SK-N-SH (cell line): Measurements from ENCODE around the gene RIN2. TPM values are rescaled to one million over a fixed set of nuclear protein-coding genes. Genes with fewer than 3 reads are reported as not detected.

ENCODE experiments used
- CTCF ChIA-PET: fragments of 300-600, 350-600 bp; formaldehyde crosslinking; extraction: SDS; loops from one replicate; lab custom pipeline; 2021; lab: Yijun Ruan, JAX
- POLR2A ChIA-PET: fragments of 350-600 bp; sonication (Branson Sonifier 250); formaldehyde crosslinking; extraction: SDS; loops from one replicate; lab custom pipeline; 2020; ENCODE audit warnings: antibody characterized with exemption, inconsistent platforms; lab: Yijun Ruan, JAX
- DNase-seq: peaks from one replicate; pipeline ENCODE4 v3.0.0; 2012
- H2AFZ ChIP-seq: fragments of 200-600 bp; sonication (generic); 2 replicates; pipeline ENCODE4 v1.8.1; 2016; ENCODE audit warnings: antibody characterized with exemption, mild to moderate bottlenecking, low read depth
- H3F3A ChIP-seq: fragments of 200-600 bp; sonication (generic); replicated peaks from 2 replicates; pipeline ENCODE3; 2016; ENCODE audit warnings: antibody characterized with exemption, mild to moderate bottlenecking; ENCODE audit not compliant: insufficient read depth
- H3K27ac ChIP-seq, 2 experiments: fragments of 200-500 bp in 1 of 2; fragments of 200-600 bp in 1 of 2; sonication (Bioruptor generic) in 1 of 2; sonication (generic), shearing (Covaris generic) in 1 of 2; 2 replicates each; pipeline versions ENCODE4 v1.5.1 to v1.6.1; 2014 to 2016; ENCODE audit warnings: low read depth in 2 of 2, inconsistent platforms in 1 of 2, low read length in 1 of 2, mild to moderate bottlenecking in 1 of 2, mixed read lengths in 1 of 2
- H3K27me3 ChIP-seq: fragments of 200-600 bp; sonication (generic), shearing (Covaris generic); 2 replicates; pipeline ENCODE4 v1.6.1; 2016; ENCODE audit warnings: mixed run types; ENCODE audit not compliant: insufficient read depth
- H3K36me3 ChIP-seq, 2 experiments: fragments of 200-500 bp in 1 of 2; fragments of 200-600 bp in 1 of 2; sonication (Bioruptor generic) in 1 of 2; sonication (generic) in 1 of 2; replicated peaks in 1 of 2; 2 replicates each; pipeline versions ENCODE3 to v1.5.1; 2014 to 2016; ENCODE audit warnings: low read length in 1 of 2, mild to moderate bottlenecking in 1 of 2; ENCODE audit not compliant: insufficient read depth in 2 of 2, control insufficient read depth in 1 of 2
- H3K4me1 ChIP-seq, 2 experiments: fragments of 200-500 bp in 1 of 2; fragments of 200-600 bp in 1 of 2; sonication (Bioruptor generic) in 1 of 2; sonication (generic), shearing (Covaris generic) in 1 of 2; 2 replicates each; pipeline versions ENCODE4 v1.5.1 to v1.6.1; 2014 to 2016; ENCODE audit warnings: low read depth in 1 of 2, low read length in 1 of 2, mixed run types in 1 of 2; ENCODE audit not compliant: insufficient read depth in 2 of 2, control insufficient read depth in 1 of 2
- H3K4me2 ChIP-seq: fragments of 200-600 bp; sonication (generic), shearing (Covaris generic); 2 replicates; pipeline ENCODE4 v1.6.1; 2017; ENCODE audit warnings: mixed run types
- H3K4me3 ChIP-seq, 2 experiments: fragments of 200-500 bp in 1 of 2; fragments of 200-600 bp in 1 of 2; sonication (Bioruptor generic) in 1 of 2; sonication (generic), shearing (Covaris generic) in 1 of 2; 2 replicates each; pipeline versions ENCODE4 v1.5.1 to v1.8.1; 2014 to 2016; ENCODE audit warnings: low read depth in 2 of 2, inconsistent platforms in 1 of 2, low read length in 1 of 2, mild to moderate bottlenecking in 1 of 2, mixed read lengths in 1 of 2, moderate library complexity in 1 of 2
- H3K79me2 ChIP-seq: fragments of 200-600 bp; sonication (generic); 2 replicates; pipeline ENCODE4 v1.8.1; 2017; ENCODE audit warnings: mild to moderate bottlenecking; ENCODE audit not compliant: insufficient read depth
- H3K9ac ChIP-seq: fragments of 200-600 bp; sonication (generic); 2 replicates; pipeline ENCODE4 v1.6.1; 2017; ENCODE audit warnings: mixed run types
- H3K9me2 ChIP-seq: fragments of 200-600 bp; sonication (generic); 2 replicates; pipeline ENCODE4 v1.6.1; 2017; ENCODE audit warnings: mixed run types
- H3K9me3 ChIP-seq: fragments of 200-600 bp; sonication (generic); 2 replicates; pipeline ENCODE4 v1.6.1; 2017; ENCODE audit warnings: mixed run types, mild to moderate bottlenecking, moderate library complexity
- H4K20me1 ChIP-seq: fragments of 200-600 bp; sonication (generic); 2 replicates; pipeline ENCODE4 v1.6.1; 2017; ENCODE audit warnings: mild to moderate bottlenecking, mixed run types; ENCODE audit not compliant: insufficient read depth
- CHD2 ChIP-seq: fragments of 150-350 bp; IDR thresholded peaks from 2 replicates; pipeline ENCODE4 v1.6.1; 2018; ENCODE audit warnings: low read length; ENCODE audit not compliant: partially characterized antibody
- ELF1 ChIP-seq: IDR thresholded peaks from 2 replicates; pipeline ENCODE4 v1.4.0; 2012
- FOXJ3 ChIP-seq: sonication (generic); formaldehyde crosslinking; IDR thresholded peaks from 2 replicates; pipeline ENCODE4 v1.5.1; 2020; ENCODE audit warnings: mild to moderate bottlenecking, missing genetic modification reagents
- FOXM1 ChIP-seq: IDR thresholded peaks from 2 replicates; pipeline ENCODE4 v1.4.0; 2012; ENCODE audit warnings: low read depth, mild to moderate bottlenecking
- GATA2 ChIP-seq: sonication (generic); formaldehyde crosslinking; IDR thresholded peaks from 2 replicates; pipeline ENCODE4 v1.5.0; 2020; ENCODE audit warnings: mild to moderate bottlenecking, missing genetic modification reagents
- JUND ChIP-seq: IDR thresholded peaks from 2 replicates; pipeline ENCODE4 v1.4.0; 2012
- MAX ChIP-seq: IDR thresholded peaks from 2 replicates; pipeline ENCODE4 v1.4.0; 2012; ENCODE audit warnings: low read depth
- NRF1 ChIP-seq: IDR thresholded peaks from 2 replicates; pipeline ENCODE4 v1.6.1; 2012; ENCODE audit warnings: low read depth, mild to moderate bottlenecking, low read length
- PBX3 ChIP-seq: IDR thresholded peaks from 2 replicates; pipeline ENCODE4; 2012
- RAD21 ChIP-seq: IDR thresholded peaks from 2 replicates; pipeline ENCODE4 v1.6.1; 2012; ENCODE audit warnings: mild to moderate bottlenecking, low read length
- RCOR1 ChIP-seq: fragments of 150-350 bp; IDR thresholded peaks from 2 replicates; pipeline ENCODE4 v1.6.1; 2017; ENCODE audit warnings: antibody characterized with exemption, low read length
- REST ChIP-seq: IDR thresholded peaks from 2 replicates; pipeline ENCODE4 v1.6.1; 2012; ENCODE audit warnings: mild to moderate bottlenecking, low read depth, low read length, moderate library complexity
- SIN3A ChIP-seq: IDR thresholded peaks from 2 replicates; pipeline ENCODE4 v1.6.1; 2012; ENCODE audit warnings: low read depth, mild to moderate bottlenecking, low read length, moderate library complexity, borderline replicate concordance
- TCF12 ChIP-seq: IDR thresholded peaks from 2 replicates; pipeline ENCODE4 v1.4.0; 2012
- WGBS: methylation state at CpG from one replicate; pipeline ENCODE4 v1.1.6; 2017; ENCODE audit warnings: low lambda C conversion rate; 5-methylcytosine and 5-hydroxymethylcytosine counted together
- polyA plus RNA-seq, 3 experiments: library from polyadenylated mRNA; depleted of rRNA; stranded (reverse); fragments of >200 nt; gene quantifications; 2 replicates each; pipeline ENCODE4 v1.2.3, GENCODE V29; 2012
- TF ChIP-seq, protein P1 (sequence below): IDR thresholded peaks from 2 replicates; pipeline ENCODE4 v1.4.0; 2012; ENCODE audit warnings: low read depth, borderline replicate concordance

RIN2 gene
- polyA plus RNA-seq, 1 of the 3 experiments (the other 2 are of a cell fraction) = 6.8 TPM

- TF ChIP-seq REST (no peak), RAD21 (no peak)
Observed at GRCh38 chr20:19761841-19762240, 3.8 kb downstream of the RIN2 start (continued).

DNA sequence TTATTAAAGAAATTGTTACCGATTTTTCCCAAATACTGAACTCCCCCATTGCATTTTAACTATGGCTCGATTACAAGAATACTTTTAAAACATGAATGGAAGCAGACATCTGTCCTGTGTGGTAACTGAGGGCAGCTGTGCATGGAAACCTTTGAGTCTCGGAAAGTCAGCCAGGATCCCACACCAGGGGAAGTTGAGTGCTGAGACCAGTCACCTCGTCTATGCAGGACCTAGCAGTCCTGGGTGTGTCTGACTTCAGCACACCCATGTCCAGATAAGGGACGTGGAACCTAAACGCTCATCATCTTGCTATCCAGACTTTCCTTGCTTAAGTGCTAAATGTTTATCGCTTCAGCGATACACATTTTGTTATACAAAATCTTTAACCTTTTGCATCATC is 6.1 kb downstream of the RIN2 start:
- Histone ChIP-seq H3K27me3 (no peaks in the 10 kb centered on the region), H3K79me2 (peaks cover 14% of the 10 kb centered on the region; the same call in 1 of the 2 replicates), H3K4me3 (no peak overlapping the region), H2AFZ (no peak overlapping the region), H3K4me1 (peaks cover 0 to 11% of the 10 kb centered on the region in 2 experiments; a peak in 1 of 4 replicates), H3K4me2 (no peak overlapping the region), H4K20me1 (peaks cover 9% of the 10 kb centered on the region; the same call in 1 of the 2 replicates), H3K36me3 (peaks cover 0 to 2% of the 10 kb centered on the region in 2 experiments), H3K9ac (no peak overlapping the region), H3K9me3 (no peaks in the 10 kb centered on the region), H3K27ac (no peak overlapping the region), H3K9me2 (no peaks in the 10 kb centered on the region), H3F3A (no peaks in the 10 kb centered on the region)
- TF ChIP-seq FOXM1 = no peak
- no peak for TF ChIP-seq ELF1
- TF ChIP-seq RCOR1 = no peak
- no peak for TF ChIP-seq PBX3
- no peak for TF ChIP-seq TCF12
- TF ChIP-seq MAX = no peak
- no peak for TF ChIP-seq CHD2
- TF ChIP-seq, protein P1, sequence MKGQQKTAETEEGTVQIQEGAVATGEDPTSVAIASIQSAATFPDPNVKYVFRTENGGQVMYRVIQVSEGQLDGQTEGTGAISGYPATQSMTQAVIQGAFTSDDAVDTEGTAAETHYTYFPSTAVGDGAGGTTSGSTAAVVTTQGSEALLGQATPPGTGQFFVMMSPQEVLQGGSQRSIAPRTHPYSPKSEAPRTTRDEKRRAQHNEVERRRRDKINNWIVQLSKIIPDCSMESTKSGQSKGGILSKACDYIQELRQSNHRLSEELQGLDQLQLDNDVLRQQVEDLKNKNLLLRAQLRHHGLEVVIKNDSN = no peak
- no peak for TF ChIP-seq NRF1
- TF ChIP-seq GATA2 (CRISPR knock-in tag) = no peak
- no peak for TF ChIP-seq RAD21
- no peak for TF ChIP-seq FOXJ3 (CRISPR knock-in tag)
- no peak for TF ChIP-seq SIN3A
- no peak for TF ChIP-seq JUND
- 78% methylated on average over 7 of the region's 8 CpGs for WGBS
- no peak for DNase-seq
- ChIA-PET CTCF (interaction anchor here (0.7 kb wide), 1 partner anchor 71 kb away, joined by 3 read pairs; no protein-coding TSS in a partner anchor), POLR2A (no interaction called here)
